Astrocyte of the cerebellum (primary cell): ENCODE results near the gene PRR35.

Experiments used
- DNase-seq: peaks from one replicate; pipeline ENCODE4 v3.0.0-alpha.2; 2011; ENCODE audit warnings: low read depth
- H3K4me3 ChIP-seq: 2 replicates; pipeline ENCODE4 v1.5.1; 2011; ENCODE audit warnings: mild to moderate bottlenecking, low read depth, low read length, moderate library complexity
- CTCF ChIP-seq: IDR thresholded peaks from 2 replicates; pipeline ENCODE4 v1.5.1; 2012; ENCODE audit warnings: low read length, low read depth, moderate library complexity, mild to moderate bottlenecking; ENCODE audit errors: missing control alignments
- in situ Hi-C: cut with HindIII; loops from 2 replicates; pipeline ENCODE4 v1.10.0; 2017; ENCODE audit warnings: low sequenced_read_pairs

Gene PRR35

GRCh38 chr16:568401-569258 is 8.4 kb downstream of the PRR35 start:
- TF ChIP-seq CTCF: no peak
- H3K4me3 ChIP-seq: peak overlapping the region; percentile 84
- in situ Hi-C loops: no loop called here
- no peak for DNase-seq

- H3K4me3 ChIP-seq: peak within 1 kb of the TSS; percentile 84
- in situ Hi-C loops: no loop called here
- TF ChIP-seq CTCF: no peak
- DNase-seq: no peak
These were observed 9.5 kb downstream of the PRR35 start, which contains the start of gene PIGQ for GRCh38 chr16:569445-570254. PIGQ (plus strand) TSS chr16:569968; CDS start chr16:574075, 4,107 bp downstream.

- no peak overlapping the region for H3K4me3 ChIP-seq
- in situ Hi-C loops: no loop called here
- no peak for DNase-seq
- no peak for TF ChIP-seq CTCF
These were observed 12.9 kb downstream of the PRR35 start for GRCh38 chr16:572865-573650.

GRCh38 chr16:574021-574760 is 14.0 kb downstream of the PRR35 start:
- in situ Hi-C loops: no loop called here
- TF ChIP-seq CTCF: no peak
- no peak overlapping the region for H3K4me3 ChIP-seq
- DNase-seq: no peak

GRCh38 chr16:575354-576196 is 15.4 kb downstream of the PRR35 start:
- DNase-seq: no peak
- in situ Hi-C loops: no loop called here
- no peak overlapping the region for H3K4me3 ChIP-seq
- no peak for TF ChIP-seq CTCF
